HG03342 (cell line): ENCODE measurements around the gene UEVLD.

Experiments used
- ATAC-seq: cut with Tn5 transposase; IDR thresholded peaks from one replicate; pipeline ENCODE4 v1.9.1; 2021; ENCODE audit warnings: mild to moderate bottlenecking, moderate library complexity; ENCODE audit not compliant: unreplicated experiment

The UEVLD gene

DNA sequence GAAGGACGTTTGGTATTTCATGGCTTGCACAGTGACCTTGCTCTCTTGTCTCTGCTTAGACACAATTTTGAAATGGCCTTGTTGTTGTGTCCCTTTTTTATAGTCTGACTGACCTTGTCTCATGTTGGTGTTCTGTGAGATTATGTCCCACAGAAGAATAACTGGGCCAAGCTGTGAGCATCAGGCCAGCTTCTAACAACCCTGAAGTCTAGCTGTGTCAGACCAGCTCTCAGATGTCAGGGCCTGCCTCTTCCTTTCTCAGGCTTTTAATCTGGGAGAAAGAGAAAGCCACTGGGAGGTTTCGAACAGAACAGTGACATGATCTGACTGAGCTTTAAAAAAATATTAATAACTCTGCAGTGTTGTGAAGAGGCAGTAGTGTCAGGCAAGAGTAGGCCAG lies 2.0 kb upstream of the UEVLD start:
- no peak for ATAC-seq

DNA sequence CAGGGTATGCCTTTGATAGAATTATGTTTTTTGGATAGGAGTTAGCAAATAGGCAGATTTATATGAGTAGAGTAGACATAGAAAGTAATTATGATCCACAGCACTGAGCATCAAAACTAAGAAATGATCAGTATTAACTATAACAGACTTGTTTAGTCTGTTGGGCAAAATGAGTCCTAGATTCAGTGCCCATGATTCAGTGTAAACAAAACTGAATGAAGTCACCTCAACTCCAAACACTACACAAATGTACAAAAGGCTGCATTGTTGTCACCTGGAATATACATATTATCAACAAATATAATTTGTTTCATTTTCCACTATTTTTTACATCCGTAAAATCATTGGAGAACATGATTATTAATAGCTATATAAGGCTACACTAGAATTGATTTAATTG lies 6.7 kb downstream of the UEVLD start:
- no peak for ATAC-seq

DNA sequence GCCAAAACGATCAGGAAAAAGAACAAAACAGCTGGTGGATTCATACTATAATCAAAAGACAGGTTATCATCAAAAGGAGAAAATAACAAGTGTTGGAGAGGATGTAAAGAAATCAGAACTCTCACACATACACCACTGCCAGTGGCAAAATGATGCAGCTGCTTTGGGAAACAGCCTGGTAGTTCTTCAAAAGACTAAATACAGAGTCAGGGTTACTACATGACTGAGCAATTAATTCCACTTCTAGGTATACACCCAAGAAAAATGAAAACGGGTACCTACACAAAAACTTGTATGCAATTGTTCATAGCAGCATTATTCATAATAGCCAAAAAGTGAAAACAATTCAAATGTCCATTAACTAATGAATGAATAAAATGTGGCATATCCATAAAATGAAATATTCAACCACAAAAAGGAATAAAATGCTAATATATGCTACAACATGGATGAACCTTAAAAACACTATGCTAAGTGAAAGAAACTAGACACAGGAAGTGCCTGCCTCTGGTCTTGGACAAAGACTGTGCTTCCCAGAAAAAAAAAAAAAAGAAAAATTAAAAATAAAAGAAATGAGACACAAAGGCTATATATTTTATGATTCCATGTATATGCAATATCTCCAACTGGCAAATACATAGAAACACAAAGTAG lies 8.3 kb downstream of the UEVLD start:
- ATAC-seq, result no peak

DNA sequence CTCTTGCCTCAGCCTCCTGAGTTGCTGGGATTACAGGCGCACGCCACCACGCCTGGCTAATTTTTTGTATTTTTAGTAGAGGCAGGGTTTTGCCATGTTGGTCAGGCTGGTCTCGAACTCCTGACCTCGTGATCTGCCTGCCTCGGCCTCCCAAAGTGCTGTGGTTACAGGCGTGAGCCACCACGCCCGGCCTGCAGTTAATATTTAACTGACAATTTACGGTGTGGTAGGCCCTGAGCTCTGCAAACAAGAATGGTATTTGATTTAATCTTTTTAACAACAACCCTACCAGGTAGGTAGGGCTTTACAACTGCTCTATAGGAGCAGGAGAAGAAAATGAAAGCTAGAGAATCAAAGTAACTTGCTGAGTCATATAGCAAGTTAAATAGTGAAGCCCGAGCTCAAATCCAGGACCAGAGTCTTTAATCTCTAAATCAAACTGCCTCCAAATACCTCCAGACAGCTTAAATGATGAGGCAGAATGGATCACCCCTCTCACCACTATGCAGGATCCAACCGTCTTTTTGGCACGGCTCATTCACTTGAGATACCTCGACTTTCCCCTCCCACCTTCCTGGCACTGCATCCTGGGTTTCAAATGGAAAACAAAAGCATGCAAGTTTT lies 9.4 kb downstream of the UEVLD start:
- peak; percentile 78 for ATAC-seq

DNA sequence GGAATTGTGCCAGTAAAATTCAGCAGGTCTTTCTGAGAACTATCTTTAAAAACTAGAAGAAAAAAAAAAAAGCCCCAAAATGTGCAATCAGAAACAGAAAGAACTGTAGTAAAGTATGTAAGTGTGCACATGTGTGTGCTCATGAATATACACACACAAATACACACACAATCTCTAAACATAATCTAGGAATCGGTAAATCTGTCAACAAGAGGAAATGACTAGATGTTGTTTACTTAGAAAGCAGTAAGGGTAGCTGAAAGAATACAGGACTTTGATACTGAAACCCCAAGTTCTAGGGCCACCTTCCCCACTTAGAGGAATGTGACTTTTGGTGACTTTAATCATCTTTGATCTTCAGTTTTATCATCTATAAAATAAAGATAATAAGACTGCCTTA lies 13.2 kb downstream of the UEVLD start:
- ATAC-seq, result no peak

DNA sequence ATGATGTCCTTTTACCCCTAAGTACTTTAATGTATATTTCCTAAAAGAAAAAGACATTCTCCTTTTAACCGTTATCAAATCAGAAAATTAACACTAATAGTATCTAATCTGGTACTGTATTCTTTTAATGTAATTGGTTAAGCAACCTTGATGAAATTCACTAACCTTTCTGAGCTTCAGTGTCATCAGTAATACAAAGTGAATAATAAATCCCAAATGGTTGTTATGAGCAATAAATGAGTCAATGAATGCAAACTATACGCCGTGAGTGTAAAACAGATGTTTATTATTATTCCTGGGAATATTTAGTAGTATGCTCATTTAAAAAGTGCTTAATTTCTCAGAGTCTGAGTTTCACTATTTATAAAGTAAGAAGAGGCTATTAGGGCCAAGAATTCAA lies 21.5 kb downstream of the UEVLD start:
- ATAC-seq, result no peak

DNA sequence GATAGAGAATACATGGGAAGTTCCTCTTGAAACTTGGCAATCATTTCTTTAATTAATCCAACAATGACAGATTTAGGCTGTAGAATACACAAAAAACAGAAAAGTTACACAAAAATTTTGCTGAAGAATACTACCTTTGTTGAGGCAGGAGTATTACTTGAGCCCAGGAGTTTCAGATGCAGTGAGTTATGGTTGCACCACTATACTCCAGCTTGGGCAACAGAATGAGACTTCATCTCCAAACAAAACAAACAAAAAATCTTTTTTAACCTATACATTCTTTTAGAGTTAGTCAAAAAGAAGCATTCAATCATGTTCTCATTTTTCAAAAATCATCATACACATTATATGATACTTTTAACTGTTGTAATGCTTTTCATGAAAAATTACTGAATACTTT lies 22.1 kb downstream of the UEVLD start:
- ATAC-seq, result no peak

DNA sequence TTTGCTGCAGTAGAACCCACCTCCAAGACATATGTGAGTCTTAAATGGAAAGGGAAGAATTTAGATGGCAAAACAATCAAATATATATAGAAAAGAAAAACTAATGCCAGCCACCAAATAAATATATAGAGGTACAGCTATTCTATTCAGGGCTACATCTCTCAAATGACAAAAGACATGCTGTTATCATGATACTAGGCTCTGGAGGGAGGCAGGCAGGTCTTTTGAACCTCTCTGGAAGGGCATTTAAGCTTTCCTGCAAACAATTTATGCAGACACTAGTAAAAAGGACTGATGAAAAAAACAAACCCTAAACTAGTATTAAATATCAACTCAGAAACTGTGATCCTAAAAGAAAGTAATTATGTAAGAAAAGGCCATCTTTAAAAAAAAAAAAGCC lies 24.4 kb downstream of the UEVLD start:
- ATAC-seq, result no peak

DNA sequence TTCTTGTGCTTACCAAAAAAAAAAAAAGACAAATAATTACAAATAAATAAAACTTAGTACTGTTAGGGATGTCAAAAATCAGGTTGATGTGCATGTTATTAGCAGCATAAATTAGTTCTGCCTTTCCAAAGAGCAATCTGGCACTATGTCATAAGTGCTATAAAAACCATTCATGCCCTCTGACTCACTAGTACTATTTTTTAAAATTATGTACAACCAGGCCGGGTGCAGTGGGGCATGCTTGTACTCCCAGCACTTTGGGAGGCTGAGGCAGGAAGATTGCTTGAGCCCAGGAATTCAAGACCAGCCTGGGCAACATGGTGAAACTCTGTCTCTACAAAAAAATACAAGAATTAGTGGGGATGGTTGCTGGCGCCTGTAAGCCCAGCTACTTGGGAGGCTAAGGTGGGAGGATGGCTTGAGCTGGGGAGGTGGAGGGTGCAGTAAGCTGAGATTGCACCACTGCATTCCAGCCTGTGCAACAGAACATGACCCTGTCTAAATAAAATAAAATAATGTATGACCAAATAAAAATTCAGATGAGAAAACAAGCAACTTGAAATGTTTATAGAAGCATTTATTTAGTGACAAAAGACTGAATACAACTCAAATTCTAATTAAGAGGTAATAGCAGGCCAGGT lies 25.3 kb downstream of the UEVLD start:
- ATAC-seq, result no peak

DNA sequence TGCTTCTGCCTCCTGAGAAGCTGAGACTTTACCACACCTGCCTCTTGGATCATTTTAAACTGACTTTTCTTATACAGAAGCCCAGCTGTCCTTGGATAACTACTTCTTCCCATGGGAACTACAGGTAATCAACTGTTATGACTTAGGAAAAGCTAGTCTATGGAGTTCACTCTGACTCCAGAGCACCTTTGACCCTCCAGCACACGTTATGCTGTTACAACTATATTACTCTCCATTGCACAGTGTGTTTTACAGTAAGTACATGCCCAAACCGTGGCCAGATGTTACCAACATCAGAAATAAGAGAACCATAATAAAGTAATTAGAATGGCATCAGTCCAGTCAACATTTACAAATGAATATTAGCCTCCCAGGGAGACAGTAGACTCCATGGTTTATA lies 40.5 kb downstream of the UEVLD start:
- no peak for ATAC-seq

DNA sequence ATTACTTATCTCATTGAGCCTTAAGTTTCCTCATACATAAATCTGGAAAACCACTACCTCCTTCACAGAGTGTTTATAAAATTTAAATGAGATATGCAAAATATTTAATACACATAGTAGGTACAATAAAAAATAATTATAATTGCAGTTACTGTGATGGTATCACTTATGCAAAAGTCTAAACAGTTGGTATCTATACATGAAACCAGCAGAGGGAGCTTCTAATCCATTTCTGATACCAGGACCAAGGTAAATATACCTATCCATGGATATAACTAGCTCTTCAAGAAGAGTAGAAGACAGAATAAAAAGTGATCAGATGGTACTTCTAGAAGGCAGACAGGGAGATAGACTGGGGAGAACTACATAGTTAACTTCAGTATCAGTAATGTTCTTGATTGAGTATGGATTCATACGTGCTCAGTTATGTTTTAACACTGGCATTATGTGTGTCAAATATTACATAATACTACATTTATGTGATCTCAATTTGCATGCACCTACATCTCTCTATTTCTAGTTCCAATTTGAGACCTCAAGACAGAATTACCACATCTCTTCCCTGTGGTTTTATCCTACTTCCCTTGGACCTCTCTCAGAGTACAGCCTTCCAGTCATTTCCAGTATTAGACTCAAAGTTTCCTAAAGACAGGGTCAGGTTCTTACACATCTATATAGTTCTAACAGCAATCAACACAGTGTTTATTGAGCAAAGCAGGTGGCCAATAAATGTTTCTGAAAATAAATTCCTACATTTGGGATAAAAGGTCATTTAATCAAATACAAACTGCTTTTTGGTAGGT lies 48.1 kb downstream of the UEVLD start:
- no peak for ATAC-seq

DNA sequence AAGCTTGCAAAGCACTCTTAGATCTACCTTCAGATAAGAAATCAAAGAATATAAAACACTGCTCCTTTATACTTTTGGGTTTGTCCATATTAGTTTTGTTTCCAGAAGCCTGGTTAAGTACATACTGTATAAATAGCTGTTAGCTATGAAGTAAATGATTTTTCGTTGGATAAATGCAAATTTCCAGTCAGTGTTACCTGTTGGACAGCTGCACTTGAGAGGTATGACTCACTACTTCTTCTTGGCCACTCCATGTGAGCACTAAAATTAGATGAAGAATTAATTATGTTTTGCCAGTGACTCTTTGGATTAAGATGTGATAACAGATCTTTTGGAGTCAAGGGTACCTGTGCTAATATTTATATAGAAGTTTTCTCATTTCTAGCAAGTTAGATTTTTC lies 52.3 kb downstream of the UEVLD start:
- ATAC-seq, result no peak

DNA sequence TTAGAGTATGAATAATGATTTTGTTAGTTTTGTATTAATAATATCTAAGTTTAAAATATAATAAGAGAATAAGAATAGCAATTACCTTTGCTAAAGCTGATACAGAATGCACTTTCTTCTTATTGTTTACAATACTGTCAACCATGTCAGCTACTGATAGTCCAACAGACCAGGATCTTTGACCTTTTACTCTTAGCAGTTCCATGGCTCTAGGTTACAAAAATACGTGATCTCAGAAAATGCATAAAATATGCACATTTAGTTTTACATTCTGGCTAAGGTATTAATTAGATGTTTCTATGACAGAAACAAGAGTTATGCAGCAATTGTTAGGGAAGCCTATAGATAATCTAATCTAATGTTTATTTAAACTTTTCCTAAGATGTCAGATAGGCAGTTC lies 54.3 kb downstream of the UEVLD start:
- ATAC-seq, result no peak

DNA sequence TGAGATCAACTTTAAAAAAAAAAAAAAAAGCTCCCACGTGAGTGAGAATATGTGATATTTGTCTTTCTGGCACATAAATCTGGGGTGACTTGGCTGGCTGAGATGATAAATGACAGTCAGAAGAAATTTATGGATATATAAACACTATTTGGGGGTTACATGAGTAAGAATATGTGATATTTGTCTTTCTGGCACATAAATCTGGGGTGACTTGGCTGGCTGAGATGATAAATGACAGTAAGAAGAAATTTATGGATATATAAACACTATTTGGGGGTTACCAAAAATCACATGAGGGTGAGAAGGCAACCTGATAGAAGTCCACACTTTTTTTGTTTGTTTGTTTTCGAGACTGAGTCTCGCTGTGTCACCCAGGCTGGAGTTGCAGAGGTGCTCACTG lies 55.2 kb downstream of the UEVLD start:
- no peak for ATAC-seq

DNA sequence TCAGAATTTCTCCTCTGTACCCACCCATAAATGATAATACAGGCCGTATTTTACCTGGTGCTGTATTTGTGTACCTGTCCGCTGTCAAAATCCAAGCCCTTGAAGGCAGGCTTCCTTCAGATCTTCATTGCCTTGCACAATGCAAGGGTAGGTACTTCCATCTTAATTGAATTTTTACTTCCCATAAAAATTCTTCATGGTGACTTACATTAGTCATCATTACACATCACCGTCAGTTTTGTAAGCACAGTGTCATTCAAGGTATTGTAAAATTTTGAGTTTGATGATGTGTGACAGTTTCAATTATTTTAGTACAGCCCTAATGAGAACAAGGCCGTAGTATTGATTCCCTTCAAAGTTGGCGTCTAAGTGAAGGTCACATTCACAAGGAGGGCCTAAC lies 61.0 kb downstream of the UEVLD start:
- no peak for ATAC-seq

DNA sequence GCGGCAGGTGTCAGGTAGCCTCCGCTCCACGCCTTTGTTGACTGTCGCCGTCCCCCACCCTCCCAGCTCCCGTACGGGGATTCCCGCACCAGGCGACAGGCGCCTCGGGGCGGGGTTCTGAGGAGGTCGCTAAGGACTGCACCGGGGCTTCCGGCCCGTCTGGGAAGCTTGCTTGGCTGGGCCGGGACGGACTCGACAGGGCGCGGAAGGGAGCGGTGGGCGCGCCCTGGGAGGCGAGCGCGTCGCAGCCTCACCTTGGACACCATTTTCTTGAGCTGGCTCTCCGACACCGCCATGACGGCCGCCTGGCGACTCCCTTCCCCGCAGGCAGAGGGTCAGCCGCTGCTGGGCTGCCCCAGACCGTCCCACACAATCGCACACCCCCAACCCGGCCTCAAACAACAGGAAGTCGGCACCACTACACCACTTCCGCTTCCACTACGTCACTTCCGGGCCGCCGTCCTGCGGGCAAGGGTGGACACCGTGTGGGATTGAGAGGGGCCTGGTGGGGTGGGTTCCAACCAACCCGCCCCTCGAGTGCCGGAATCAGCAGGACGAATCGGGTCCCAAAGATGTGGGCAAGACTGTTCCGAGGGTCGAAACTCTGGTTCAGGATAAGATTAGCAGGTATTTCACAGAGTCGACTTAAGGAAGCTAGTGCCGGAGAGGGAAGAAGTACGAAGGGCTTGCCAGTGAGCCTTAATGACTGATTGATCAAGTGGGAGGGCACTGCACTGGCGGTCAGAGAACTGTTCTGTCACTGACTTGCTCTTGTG lies 61.8 kb downstream of the UEVLD start, which contains the start of gene TSG101:
TSS of gene TSG101 (minus strand) at position 422 of the 776 bp plus-strand sequence. CDS start at position 296, 126 bp downstream.
- ATAC-seq, result peak; percentile 94

DNA sequence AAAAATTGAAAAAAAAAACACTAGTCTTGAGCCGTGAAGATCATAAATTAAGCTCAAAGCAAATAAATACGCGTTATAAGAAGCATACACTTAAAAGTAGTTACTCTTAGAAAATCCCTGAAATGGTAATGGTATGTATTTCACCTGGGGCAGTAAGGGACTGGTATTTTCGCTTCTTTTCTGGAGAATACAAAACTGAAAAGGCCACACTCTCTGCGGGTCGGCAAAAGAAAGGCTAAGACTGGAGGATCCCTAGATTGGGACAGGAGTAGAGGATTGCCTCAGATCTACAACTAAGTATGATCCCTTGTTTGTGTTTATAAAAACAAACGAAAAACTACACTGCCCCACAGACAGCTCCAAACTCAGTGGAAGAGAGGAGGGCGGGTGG lies 62.4 kb downstream of the UEVLD start:
- ATAC-seq, result no peak

DNA sequence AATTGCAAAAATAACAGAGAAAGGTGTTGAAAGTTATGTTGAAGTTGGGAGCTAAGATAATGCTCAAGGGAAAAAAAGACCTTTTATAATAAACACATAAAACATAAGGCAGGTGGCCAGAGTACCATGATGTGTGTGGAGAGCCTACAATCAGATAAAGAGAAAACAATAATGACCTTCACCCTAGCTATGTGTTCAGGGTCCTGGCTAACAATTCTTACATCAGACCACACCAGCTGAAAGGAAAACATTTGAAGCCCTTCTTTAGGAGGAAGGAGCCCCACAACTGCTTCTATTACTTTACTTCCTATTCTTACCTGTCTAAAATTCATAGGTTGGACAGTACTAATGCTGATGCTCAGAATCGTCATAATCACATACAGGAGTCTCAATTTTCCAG lies 64.3 kb downstream of the UEVLD start:
- no peak for ATAC-seq

DNA sequence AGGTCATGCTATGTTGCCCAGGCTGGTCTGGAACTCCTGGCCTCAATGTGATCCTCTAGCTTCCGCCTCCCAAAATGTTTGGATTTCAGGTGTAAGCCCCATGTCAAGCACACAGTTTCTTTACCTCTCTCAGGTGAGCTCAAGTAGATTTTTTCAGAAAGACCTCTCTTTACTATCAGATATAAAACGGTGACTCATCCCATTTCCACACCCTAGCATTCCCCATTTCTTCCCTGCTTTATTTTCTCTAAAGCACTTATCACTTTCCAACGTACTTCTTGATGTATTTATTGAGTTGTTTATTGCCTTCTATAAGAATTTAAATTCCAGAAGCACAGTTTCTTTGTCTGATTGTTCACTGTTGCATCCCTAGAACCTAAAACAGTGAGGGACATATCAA lies 65.5 kb downstream of the UEVLD start:
- no peak for ATAC-seq

DNA sequence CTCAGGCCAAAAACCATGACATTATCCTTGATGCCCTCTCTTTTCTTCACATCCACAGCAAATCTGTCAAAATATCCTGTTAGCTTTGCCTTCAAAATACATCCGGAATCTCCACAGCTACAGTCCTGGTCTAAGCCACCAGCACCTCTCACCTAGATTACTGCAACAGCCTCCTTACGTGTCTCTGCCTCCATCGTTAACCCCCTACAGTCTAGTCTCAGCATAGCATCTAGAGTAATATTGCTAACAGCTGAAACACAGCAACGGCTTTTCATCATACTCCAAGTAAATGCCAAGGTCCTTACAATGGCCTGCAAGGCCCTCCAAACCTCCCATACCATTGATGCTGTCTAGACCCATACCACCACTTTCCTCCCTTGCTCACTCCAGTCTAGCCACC lies 66.1 kb downstream of the UEVLD start:
- no peak for ATAC-seq

DNA sequence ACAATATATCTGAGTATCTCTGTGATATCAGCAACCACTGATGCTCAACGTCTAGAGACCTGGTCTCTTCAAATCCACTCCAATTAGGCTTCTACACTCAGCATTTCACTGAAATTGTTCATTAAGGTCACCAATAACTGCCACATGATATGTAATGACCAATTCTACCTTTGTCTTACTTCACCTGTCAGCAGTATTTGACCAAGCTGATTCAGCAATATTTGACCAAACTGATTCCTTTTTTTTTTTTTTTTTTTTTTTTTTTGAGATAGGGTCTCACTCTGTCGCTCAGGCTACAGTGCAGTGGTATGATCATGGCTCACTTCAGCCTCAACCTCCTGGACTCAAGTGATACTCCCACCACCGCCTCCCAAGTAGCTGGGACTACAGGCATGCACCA lies 67.4 kb downstream of the UEVLD start:
- no peak for ATAC-seq
